Ishikawa (cell line): Measurements from ENCODE around the gene ADD3.

ENCODE experiments used
- CEBPB ChIP-seq: IDR thresholded peaks from 2 replicates; pipeline ENCODE4 v1.6.1; 2012
- EGR1 ChIP-seq: IDR thresholded peaks from 2 replicates; pipeline ENCODE4 v1.6.1; 2012
- EP300 ChIP-seq: IDR thresholded peaks from 2 replicates; pipeline ENCODE4 v1.6.1; 2012; ENCODE audit warnings: borderline replicate concordance
- FOXM1 ChIP-seq: IDR thresholded peaks from 2 replicates; pipeline ENCODE4 v1.6.1; 2012; ENCODE audit warnings: low read depth, borderline replicate concordance
- NFIC ChIP-seq: IDR thresholded peaks from 2 replicates; pipeline ENCODE4 v1.6.1; 2012
- RAD21 ChIP-seq: IDR thresholded peaks from 2 replicates; pipeline ENCODE4 v1.6.1; 2012; ENCODE audit warnings: low read depth
- TAF1 ChIP-seq: IDR thresholded peaks from 2 replicates; pipeline ENCODE4 v1.6.1; 2012; ENCODE audit warnings: low read depth, mild to moderate bottlenecking
- TEAD4 ChIP-seq: IDR thresholded peaks from 2 replicates; pipeline ENCODE4 v1.6.1; 2012
- YY1 ChIP-seq: IDR thresholded peaks from 2 replicates; pipeline ENCODE4 v1.6.1; 2012; ENCODE audit warnings: low read depth
- TF ChIP-seq, protein P1 (sequence below): IDR thresholded peaks from 2 replicates; pipeline ENCODE4 v1.6.1; 2012
- TF ChIP-seq, protein P2 (sequence below): IDR thresholded peaks from 2 replicates; pipeline ENCODE4 v1.6.1; 2012; ENCODE audit warnings: low read depth, mild to moderate bottlenecking
- TF ChIP-seq, protein P3 (sequence below): IDR thresholded peaks from 2 replicates; pipeline ENCODE4 v1.6.1; 2012

DNA sequence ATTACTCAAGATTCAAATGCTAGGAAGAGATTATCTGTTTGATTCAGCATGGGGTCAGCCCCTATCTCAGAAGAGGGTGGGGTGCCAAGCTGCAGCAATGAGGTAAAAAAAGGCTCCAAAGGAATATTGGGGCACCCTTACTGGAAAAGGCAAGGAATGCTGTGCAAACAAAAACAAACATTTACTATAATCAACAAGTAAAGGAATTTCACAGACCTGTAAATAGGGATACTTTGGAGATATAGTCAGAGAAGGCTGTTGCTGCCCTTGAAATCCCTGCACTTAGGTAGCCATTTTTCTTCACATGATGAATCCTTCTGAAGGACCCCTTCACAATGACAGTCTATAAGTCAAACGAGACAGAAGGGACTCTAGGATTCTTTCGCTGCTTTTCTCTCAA is 10.6 kb upstream of the ADD3 start:
- no peak for TF ChIP-seq CEBPB
- TF ChIP-seq, protein P1, sequence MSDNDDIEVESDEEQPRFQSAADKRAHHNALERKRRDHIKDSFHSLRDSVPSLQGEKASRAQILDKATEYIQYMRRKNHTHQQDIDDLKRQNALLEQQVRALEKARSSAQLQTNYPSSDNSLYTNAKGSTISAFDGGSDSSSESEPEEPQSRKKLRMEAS, result no peak
- no peak for TF ChIP-seq TAF1
- TF ChIP-seq YY1, result no peak
- TF ChIP-seq EP300, result no peak
- TF ChIP-seq TEAD4, result no peak
- no peak for TF ChIP-seq RAD21
- TF ChIP-seq, protein P2, sequence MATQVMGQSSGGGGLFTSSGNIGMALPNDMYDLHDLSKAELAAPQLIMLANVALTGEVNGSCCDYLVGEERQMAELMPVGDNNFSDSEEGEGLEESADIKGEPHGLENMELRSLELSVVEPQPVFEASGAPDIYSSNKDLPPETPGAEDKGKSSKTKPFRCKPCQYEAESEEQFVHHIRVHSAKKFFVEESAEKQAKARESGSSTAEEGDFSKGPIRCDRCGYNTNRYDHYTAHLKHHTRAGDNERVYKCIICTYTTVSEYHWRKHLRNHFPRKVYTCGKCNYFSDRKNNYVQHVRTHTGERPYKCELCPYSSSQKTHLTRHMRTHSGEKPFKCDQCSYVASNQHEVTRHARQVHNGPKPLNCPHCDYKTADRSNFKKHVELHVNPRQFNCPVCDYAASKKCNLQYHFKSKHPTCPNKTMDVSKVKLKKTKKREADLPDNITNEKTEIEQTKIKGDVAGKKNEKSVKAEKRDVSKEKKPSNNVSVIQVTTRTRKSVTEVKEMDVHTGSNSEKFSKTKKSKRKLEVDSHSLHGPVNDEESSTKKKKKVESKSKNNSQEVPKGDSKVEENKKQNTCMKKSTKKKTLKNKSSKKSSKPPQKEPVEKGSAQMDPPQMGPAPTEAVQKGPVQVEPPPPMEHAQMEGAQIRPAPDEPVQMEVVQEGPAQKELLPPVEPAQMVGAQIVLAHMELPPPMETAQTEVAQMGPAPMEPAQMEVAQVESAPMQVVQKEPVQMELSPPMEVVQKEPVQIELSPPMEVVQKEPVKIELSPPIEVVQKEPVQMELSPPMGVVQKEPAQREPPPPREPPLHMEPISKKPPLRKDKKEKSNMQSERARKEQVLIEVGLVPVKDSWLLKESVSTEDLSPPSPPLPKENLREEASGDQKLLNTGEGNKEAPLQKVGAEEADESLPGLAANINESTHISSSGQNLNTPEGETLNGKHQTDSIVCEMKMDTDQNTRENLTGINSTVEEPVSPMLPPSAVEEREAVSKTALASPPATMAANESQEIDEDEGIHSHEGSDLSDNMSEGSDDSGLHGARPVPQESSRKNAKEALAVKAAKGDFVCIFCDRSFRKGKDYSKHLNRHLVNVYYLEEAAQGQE, result no peak
- no peak for TF ChIP-seq NFIC
- TF ChIP-seq, protein P3, sequence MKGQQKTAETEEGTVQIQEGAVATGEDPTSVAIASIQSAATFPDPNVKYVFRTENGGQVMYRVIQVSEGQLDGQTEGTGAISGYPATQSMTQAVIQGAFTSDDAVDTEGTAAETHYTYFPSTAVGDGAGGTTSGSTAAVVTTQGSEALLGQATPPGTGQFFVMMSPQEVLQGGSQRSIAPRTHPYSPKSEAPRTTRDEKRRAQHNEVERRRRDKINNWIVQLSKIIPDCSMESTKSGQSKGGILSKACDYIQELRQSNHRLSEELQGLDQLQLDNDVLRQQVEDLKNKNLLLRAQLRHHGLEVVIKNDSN, result no peak
- no peak for TF ChIP-seq EGR1
- no peak for TF ChIP-seq FOXM1
